KBM-7 (cell line): Measurements from ENCODE around the gene TRIM42.

Experiments used
- DNase-seq: peaks from one replicate; pipeline ENCODE4 v3.0.0-alpha.2; 2015
- in situ Hi-C: fragments of 300-500 bp; cut with MboI; formaldehyde crosslinking; loops from 2 replicates; pipeline ENCODE4 v1.14.3; 2020; ENCODE audit warnings: low sequenced_read_pairs, low pct_unique_long_range_greater_than_20kb, mixed read lengths

TRIM42 gene

GRCh38 chr3:140708815-140709214, 31.0 kb downstream of the TRIM42 start:
- no peak for DNase-seq
- in situ Hi-C loops = no loop called here

- in situ Hi-C loops = no loop called here
- DNase-seq = no peak
These were observed 31.9 kb downstream of the TRIM42 start for GRCh38 chr3:140709751-140710150.

GRCh38 chr3:140710711-140711389, 33.0 kb downstream of the TRIM42 start:
- in situ Hi-C loops = no loop called here
- no peak for DNase-seq

- in situ Hi-C loops = no loop called here
These were observed 33.6 kb downstream of the TRIM42 start for GRCh38 chr3:140711390-140712035.

GRCh38 chr3:140712301-140712700, 34.4 kb downstream of the TRIM42 start:
- in situ Hi-C loops = no loop called here
- DNase-seq = no peak

More at GRCh38 chr3:140711390-140712035, 33.6 kb downstream of the TRIM42 start:
- no peak for DNase-seq

GRCh38 chr3:140715035-140715434, 37.2 kb downstream of the TRIM42 start:
- no peak for DNase-seq
- in situ Hi-C loops = no loop called here

GRCh38 chr3:140717921-140718320, 40.1 kb downstream of the TRIM42 start:
- in situ Hi-C loops = no loop called here
- no peak for DNase-seq

- DNase-seq = no peak
- in situ Hi-C loops = no loop called here
These were observed 42.2 kb downstream of the TRIM42 start for GRCh38 chr3:140719841-140720614.

- no peak for DNase-seq
- in situ Hi-C loops = no loop called here
These were observed 45.7 kb downstream of the TRIM42 start for GRCh38 chr3:140723576-140723975.

- DNase-seq = no peak
- in situ Hi-C loops = no loop called here
These were observed 47.3 kb downstream of the TRIM42 start for GRCh38 chr3:140724856-140725812.

GRCh38 chr3:140726066-140726465, 48.2 kb downstream of the TRIM42 start:
- in situ Hi-C loops = no loop called here
- no peak for DNase-seq

- no peak for DNase-seq
- in situ Hi-C loops = no loop called here
These were observed 50.0 kb downstream of the TRIM42 start for GRCh38 chr3:140727886-140728285.

GRCh38 chr3:140731440-140732119, 53.7 kb downstream of the TRIM42 start:
- no peak for DNase-seq
- in situ Hi-C loops = no loop called here

- in situ Hi-C loops = no loop called here
- DNase-seq = no peak
These were observed 55.8 kb downstream of the TRIM42 start for GRCh38 chr3:140733623-140734022.

GRCh38 chr3:140736863-140737460, 59.1 kb downstream of the TRIM42 start:
- peak; percentile 38 for DNase-seq
- in situ Hi-C loops = no loop called here

- in situ Hi-C loops = no loop called here
- DNase-seq = no peak
These were observed 64.3 kb downstream of the TRIM42 start for GRCh38 chr3:140742116-140742515.

- in situ Hi-C loops = no loop called here
- DNase-seq = no peak
These were observed 70.3 kb downstream of the TRIM42 start for GRCh38 chr3:140748171-140748570.

GRCh38 chr3:140748903-140749302, 71.0 kb downstream of the TRIM42 start:
- DNase-seq = no peak
- in situ Hi-C loops = no loop called here
